ENCODE results near the gene PPIL4.
"Not testable (repeated sequence)": the region's sequence is repeated elsewhere in the genome, so short reads cannot be mapped to it uniquely, and the experiment has no call there.

The PPIL4 gene

GRCh38 chr6:149529650-149530049, 16.2 kb downstream of the PPIL4 start:
- no peak for DNase-seq (ENCODE audit: low read depth in 3 of 3)

DNA sequence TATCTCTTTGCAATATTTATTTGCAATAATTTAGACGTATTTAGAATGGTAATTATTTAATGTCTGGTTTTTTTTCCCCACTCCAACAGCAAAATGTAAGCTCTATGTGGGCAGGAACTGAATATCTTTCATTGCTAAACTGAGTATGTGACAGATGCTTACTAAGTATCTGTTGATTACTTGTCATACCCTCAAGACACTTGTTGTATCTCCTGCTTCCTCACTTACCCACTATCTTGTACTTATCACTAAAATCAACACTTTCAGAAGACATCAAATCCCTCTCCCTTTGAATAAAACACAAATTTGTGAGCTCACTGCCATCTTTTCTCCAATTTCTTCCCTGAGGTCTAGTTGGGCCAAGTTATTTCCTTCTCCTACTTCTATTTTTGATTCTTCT, 30.3 kb downstream of the PPIL4 start:
- no peak for DNase-seq (ENCODE audit: low read depth in 3 of 3)

GRCh38 chr6:149513915-149514314, 31.9 kb downstream of the PPIL4 start:
- DNase-seq (ENCODE audit: low read depth in 3 of 3) = no peak

GRCh38 chr6:149510793-149511512, 34.9 kb downstream of the PPIL4 start:
- DNase-seq (ENCODE audit: low read depth in 3 of 3) = no peak

DNA sequence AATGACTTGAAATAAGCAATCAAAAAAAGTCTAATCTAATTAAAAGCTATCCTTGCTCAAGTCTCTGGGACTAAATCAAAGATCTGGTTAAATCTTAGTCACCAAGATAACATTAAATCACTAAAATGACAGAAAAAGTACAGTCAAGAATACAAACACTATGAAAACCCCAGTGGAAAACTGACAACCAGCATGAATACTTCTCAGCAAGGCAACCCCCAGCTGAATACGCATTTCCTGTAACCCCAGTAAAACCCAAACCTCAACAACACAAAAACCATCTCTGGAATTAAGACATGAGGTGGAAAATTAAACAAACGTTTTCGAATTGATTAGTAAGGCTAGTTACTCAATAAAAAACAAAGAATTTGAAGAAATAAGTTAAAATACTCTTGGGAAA, 37.4 kb downstream of the PPIL4 start:
- no peak for DNase-seq (ENCODE audit: low read depth in 3 of 3)

DNA sequence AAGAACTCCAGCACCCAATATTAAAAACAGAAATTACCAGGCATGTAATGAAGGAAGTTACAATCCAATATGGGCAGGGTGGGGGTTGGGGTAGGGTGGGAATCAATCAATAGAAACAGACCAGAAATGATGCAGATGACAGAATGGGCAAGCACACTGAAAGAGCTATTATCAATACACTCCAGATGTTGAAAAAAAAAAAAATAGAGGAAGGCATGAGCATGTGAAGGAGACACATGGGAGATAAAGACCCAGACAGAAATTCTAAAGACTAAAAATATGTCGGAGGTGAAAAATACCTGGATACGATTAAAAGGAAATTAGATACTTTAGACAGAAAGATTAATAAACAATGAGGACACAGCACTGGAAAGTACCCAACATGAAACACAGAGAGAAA, 42.0 kb downstream of the PPIL4 start:
- no peak for DNase-seq (ENCODE audit: low read depth in 3 of 3)

DNA sequence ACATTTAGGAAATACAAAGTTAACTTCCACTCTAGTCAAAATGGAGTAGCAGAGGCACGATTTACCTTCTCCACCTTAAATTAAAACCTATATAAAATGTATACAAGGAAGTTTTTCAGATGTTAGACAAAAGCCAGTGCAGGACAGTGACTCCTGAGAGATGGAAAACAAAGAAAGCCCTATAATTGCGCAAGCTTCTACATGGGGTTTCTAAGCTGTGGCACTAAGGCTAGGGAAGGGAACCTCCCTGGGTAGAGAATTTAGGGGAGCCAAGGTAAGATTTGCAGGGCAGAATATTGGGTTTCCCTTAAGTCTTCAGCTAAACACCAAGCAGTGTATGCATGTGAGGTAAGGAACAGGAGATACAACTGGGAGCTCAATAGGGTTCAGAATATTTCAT, 42.6 kb downstream of the PPIL4 start:
- no peak for DNase-seq (ENCODE audit: low read depth in 3 of 3)

- DNase-seq (ENCODE audit: low read depth in 3 of 3) = no peak
Observed at GRCh38 chr6:149501768-149502167, 44.1 kb downstream of the PPIL4 start.

GRCh38 chr6:149501201-149501600, 44.6 kb downstream of the PPIL4 start:
- no peak for DNase-seq (ENCODE audit: low read depth in 3 of 3)

- DNase-seq (ENCODE audit: low read depth in 3 of 3) = no peak
Observed at GRCh38 chr6:149500096-149500495, 45.7 kb downstream of the PPIL4 start.

GRCh38 chr6:149499066-149499465, 46.8 kb downstream of the PPIL4 start:
- no peak for DNase-seq (ENCODE audit: low read depth in 3 of 3)

GRCh38 chr6:149497365-149497764, 48.5 kb downstream of the PPIL4 start:
- DNase-seq (ENCODE audit: low read depth in 3 of 3) = no peak

DNA sequence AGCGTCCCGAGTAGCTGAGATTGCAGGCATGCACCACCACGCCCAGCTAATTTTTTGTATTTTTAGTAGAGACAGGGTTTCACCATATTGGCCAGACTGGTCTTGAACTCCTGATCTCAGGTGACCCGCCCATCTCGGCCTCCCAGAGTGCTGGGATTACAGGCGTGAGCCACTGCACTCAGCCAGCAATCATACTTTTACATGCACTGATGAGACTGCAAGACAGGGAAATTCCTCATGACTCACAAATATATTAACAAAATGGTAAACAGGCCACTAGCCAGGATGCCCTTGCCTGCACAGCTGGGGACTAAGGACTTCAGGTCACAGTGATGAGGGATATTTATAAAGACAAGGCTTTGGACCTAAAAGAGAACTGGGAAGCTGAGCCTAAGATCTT, 49.2 kb downstream of the PPIL4 start:
- not testable (repeated sequence) for DNase-seq (ENCODE audit: low read depth in 3 of 3)

GRCh38 chr6:149495349-149496016, 50.4 kb downstream of the PPIL4 start:
- not testable (repeated sequence) for DNase-seq (ENCODE audit: low read depth in 3 of 3)

DNA sequence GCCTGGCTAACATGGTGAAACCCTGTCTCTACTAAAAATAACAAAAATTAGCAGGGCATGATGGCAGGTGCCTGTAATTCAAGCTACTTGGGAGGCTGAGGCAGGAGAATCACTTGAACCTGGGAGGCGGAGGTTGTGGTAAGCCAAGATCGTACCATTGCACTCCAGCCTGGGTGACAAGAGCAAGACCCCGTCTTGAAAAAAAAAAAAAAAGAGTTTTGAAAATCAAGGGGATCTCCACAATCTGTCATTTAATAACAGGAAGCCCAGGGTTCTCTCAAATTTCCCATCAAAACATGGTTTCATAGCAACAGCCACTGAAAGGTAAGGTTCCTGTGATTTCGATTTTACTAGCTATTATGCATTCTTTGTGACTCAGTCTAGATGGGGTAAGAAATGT, 51.0 kb downstream of the PPIL4 start:
- DNase-seq (ENCODE audit: low read depth in 3 of 3) = not testable (repeated sequence)

- DNase-seq (ENCODE audit: low read depth in 3 of 3) = no peak
Observed at GRCh38 chr6:149493761-149494320, 52.0 kb downstream of the PPIL4 start.

- no peak for DNase-seq (ENCODE audit: low read depth in 3 of 3)
Observed at GRCh38 chr6:149492798-149493343, 53.0 kb downstream of the PPIL4 start.

- no peak for DNase-seq (ENCODE audit: low read depth in 3 of 3)
Observed at GRCh38 chr6:149489967-149490366, 55.9 kb downstream of the PPIL4 start.

DNA sequence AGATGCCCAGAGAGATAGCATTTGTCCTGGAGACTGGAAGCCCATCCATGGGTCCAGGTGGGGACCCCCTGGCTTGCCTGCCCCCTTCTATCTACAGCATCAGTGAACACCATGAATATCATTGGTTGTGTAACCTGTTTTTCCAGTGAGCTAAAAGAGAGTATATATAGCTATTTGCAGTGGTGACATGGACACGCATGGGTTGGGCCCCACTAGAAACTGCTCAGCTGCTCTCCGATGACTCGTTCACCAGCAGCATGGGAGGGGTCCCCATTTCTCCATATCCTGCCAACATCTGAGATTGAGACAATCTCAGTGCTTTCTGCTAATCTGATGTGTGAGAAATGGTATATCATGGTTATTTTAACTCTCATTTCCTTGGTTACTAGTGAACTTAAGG, 57.0 kb downstream of the PPIL4 start:
- DNase-seq (ENCODE audit: low read depth in 3 of 3) = no peak

- no peak for DNase-seq (ENCODE audit: low read depth in 3 of 3)
Observed at GRCh38 chr6:149487316-149487715, 58.5 kb downstream of the PPIL4 start.

DNA sequence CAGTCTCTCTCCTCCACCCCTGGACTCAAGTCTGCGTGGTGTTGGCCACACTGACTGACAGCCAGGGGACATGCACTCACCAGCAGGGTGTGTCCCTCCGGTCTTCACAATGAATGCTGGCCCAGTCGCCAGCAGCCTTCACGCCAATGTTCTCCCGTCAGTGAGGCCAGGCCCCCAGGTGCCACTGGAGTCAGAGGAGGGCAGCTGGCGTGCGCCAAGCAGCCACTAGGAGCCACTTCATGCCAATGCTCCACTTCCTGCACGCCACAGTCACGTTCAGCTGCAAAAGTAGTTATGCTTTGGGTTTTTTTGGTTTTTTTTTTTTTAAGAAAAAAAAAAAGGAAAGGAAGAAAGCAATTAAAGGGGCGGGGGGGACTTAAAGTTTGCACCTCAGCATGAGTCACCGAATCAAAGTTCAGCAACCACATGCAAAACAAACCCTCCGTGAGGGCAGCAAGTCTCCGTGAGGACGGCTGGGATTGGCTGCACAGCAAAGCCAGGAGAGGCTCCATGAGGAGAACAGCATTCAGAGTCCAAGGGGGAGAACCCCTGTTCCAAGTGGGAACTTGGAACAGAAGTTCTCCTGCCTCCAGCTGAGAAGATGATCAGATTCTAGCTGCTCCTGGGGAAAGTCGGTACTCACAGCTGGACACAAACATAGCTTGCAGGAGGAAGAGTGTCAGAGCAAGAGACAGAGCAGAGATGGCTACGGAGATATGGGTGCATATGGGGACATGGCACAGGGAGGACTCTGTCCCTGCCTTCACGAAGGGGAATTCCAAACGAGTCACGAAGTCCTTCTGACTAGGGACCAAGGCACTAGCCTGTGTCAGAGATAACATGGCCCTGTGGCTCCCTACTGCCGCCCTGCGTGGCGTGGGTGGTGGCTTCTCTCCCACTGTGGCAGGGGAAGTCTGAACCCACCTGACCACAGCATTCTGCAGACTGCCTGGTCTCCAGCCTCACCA, 60.8 kb downstream of the PPIL4 start, which contains the start of gene ZC3H12D:
Gene ZC3H12D (minus strand): TSS at position 282 of the 968 bp plus-strand sequence. CDS start 10,471 bp downstream, outside the sequence.
- peak; percentile 62 to 70 (median 65) for DNase-seq (ENCODE audit: low read depth in 3 of 3)

All from stimulated activated CD4-positive, alpha-beta T cell treated with anti-CD3 and anti-CD28 coated beads, TNF-alpha, amount 100 ng/mL, for 48 hours (primary cell).